ENCODE measurements around the gene CXCL16. TPM values are rescaled to one million over a fixed set of nuclear protein-coding genes. Genes with fewer than 3 reads are reported as not detected.

The CXCL16 gene
- total and polyA plus RNA-seq, 10 of the 15 experiments (the other 5 are each of a cell fraction or from before 2014, with no cell fraction given), result 0.15 to 2.2 (median 0.65) TPM

DNA sequence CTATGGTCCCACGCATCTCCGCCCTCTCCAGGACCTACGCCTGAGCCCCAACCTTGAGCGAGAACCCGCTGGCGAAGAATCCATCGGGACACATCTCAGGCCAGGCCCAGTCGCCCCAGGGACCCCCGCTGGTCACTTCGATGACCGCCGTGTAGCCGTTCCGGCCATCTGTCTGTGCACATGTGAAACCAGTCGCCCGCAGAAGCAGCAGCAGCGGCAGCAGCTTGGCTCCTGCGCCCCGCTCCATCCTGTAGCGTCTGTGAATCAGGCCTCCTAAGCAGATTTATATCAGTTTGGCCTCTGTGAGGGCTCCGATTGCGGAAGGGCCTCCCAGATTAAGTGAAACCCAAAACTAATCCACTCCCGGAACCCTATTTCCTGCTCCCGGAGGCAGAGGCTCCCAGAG, 46.4 kb upstream of the CXCL16 start, which contains the start of gene VMO1:
TSS of gene VMO1 (minus strand) at position 259 of the 406 bp plus-strand sequence. CDS start at position 247, 12 bp downstream.
- Histone ChIP-seq H2AFZ (ENCODE audit: control insufficient read depth, low read depth, low read length) (no peak within 1 kb of the TSS), H3K4me3 (no peak within 1 kb of the TSS), H3K27ac (ENCODE audit: control insufficient read depth, insufficient read depth) (no peak within 1 kb of the TSS), H3K27me3 (replicated peaks in 1 of 2; ENCODE audit: control insufficient read depth in 2 of 2, insufficient read depth in 2 of 2, low read length in 1 of 2) (peaks cover 18 to 19% of the 10 kb centered on the region in 2 experiments), H3K79me2 (ENCODE audit: control insufficient read depth, insufficient read depth, low read length) (no peaks in the 10 kb centered on the region), H3K36me3 (ENCODE audit: control insufficient read depth in 2 of 2, insufficient read depth in 2 of 2, low read length in 1 of 2) (no peaks in the 10 kb centered on the region), H3K4me1 (ENCODE audit: control insufficient read depth, insufficient read depth, low read length) (peaks cover 12% of the 10 kb centered on the region), H3K4me2 (ENCODE audit: control insufficient read depth, insufficient read depth) (no peak within 1 kb of the TSS; the same call in 1 of the 2 replicates), H3K9ac (ENCODE audit: control insufficient read depth, insufficient read depth, low read length) (no peak within 1 kb of the TSS), H3K9me3 (replicated peaks; ENCODE audit: control insufficient read depth, insufficient read depth, low read length) (no peaks in the 10 kb centered on the region), H4K20me1 (ENCODE audit: control insufficient read depth, insufficient read depth) (no peaks in the 10 kb centered on the region)
- FAIRE-seq (no peak), ATAC-seq (no peak), DNase-seq (ENCODE audit: low read depth, low spot score) (no peak)
- no TSS peak for BruUV-seq (replicated peaks)
- SMC1A ChIA-PET (ENCODE audit: uncharacterized antibody, unreplicated experiment), result interaction anchor here (1.0 kb wide), 1 partner anchor 10 kb away, joined by 3 read pairs; the partner anchor contains the start of gene PSMB6
- in situ Hi-C loops (cut with MboI), result no loop called here
- POLR2A ChIA-PET, result interaction anchor here (0.5 to 0.6 kb wide), 2 partner anchors 48 to 85 kb away, joined by 3 to 4 read pairs; no protein-coding TSS in a partner anchor
- CTCF ChIA-PET, result no interaction called here
- intact Hi-C loops (cut with micrococcal nuclease; ENCODE audit: unreplicated experiment), result loop anchor here (2.0 to 10.0 kb wide), 3 partner anchors 51 to 103 kb away; partner anchors contain the start of genes ARRB2, CXCL16, MED11 and ZMYND15
- RAD21 ChIA-PET (ENCODE audit: unreplicated experiment), result no interaction called here
- WGBS (ENCODE audit: insufficient coverage, insufficient replicate concordance, low lambda C conversion rate, missing lambda C conversion rate), result 13% methylated on average over 24 of the region's 24 CpGs
- TF ChIP-seq, protein P1, sequence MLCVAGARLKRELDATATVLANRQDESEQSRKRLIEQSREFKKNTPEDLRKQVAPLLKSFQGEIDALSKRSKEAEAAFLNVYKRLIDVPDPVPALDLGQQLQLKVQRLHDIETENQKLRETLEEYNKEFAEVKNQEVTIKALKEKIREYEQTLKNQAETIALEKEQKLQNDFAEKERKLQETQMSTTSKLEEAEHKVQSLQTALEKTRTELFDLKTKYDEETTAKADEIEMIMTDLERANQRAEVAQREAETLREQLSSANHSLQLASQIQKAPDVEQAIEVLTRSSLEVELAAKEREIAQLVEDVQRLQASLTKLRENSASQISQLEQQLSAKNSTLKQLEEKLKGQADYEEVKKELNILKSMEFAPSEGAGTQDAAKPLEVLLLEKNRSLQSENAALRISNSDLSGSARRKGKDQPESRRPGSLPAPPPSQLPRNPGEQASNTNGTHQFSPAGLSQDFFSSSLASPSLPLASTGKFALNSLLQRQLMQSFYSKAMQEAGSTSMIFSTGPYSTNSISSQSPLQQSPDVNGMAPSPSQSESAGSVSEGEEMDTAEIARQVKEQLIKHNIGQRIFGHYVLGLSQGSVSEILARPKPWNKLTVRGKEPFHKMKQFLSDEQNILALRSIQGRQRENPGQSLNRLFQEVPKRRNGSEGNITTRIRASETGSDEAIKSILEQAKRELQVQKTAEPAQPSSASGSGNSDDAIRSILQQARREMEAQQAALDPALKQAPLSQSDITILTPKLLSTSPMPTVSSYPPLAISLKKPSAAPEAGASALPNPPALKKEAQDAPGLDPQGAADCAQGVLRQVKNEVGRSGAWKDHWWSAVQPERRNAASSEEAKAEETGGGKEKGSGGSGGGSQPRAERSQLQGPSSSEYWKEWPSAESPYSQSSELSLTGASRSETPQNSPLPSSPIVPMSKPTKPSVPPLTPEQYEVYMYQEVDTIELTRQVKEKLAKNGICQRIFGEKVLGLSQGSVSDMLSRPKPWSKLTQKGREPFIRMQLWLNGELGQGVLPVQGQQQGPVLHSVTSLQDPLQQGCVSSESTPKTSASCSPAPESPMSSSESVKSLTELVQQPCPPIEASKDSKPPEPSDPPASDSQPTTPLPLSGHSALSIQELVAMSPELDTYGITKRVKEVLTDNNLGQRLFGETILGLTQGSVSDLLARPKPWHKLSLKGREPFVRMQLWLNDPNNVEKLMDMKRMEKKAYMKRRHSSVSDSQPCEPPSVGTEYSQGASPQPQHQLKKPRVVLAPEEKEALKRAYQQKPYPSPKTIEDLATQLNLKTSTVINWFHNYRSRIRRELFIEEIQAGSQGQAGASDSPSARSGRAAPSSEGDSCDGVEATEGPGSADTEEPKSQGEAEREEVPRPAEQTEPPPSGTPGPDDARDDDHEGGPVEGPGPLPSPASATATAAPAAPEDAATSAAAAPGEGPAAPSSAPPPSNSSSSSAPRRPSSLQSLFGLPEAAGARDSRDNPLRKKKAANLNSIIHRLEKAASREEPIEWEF (IDR thresholded peaks at IDR 0.05; ENCODE audit: insufficient replicate concordance, low read depth, low read length), result no peak
- TF ChIP-seq RB1 (IDR thresholded peaks at IDR 0.05; ENCODE audit: borderline replicate concordance) (no peak), POU2F2 (IDR thresholded peaks at IDR 0.05; ENCODE audit: borderline replicate concordance, low read depth, low read length) (no peak), TBL1XR1 (IDR thresholded peaks at IDR 0.05; ENCODE audit: low read depth, low read length) (no peak), FOXM1 (IDR thresholded peaks at IDR 0.05; ENCODE audit: low read depth, low read length) (no peak), POLR2AphosphoS2 (IDR thresholded peaks at IDR 0.05; ENCODE audit: low read depth, low read length) (no peak), NR2F1 (conservative IDR thresholded peaks at IDR 0.05) (no peak), NFXL1 (IDR thresholded peaks at IDR 0.05; ENCODE audit: borderline replicate concordance) (no peak), JUNB (IDR thresholded peaks at IDR 0.05) (no peak), CBX3 (IDR thresholded peaks at IDR 0.05; ENCODE audit: borderline replicate concordance, low read depth) (no peak), NFIC (IDR thresholded peaks at IDR 0.05; ENCODE audit: low read depth, low read length) (no peak), YY1 (IDR thresholded peaks at IDR 0.05; ENCODE audit: low read depth, low read length) (no peak), CBFB (IDR thresholded peaks at IDR 0.05; ENCODE audit: low read depth) (no peak)
- TF ChIP-seq, protein P2, sequence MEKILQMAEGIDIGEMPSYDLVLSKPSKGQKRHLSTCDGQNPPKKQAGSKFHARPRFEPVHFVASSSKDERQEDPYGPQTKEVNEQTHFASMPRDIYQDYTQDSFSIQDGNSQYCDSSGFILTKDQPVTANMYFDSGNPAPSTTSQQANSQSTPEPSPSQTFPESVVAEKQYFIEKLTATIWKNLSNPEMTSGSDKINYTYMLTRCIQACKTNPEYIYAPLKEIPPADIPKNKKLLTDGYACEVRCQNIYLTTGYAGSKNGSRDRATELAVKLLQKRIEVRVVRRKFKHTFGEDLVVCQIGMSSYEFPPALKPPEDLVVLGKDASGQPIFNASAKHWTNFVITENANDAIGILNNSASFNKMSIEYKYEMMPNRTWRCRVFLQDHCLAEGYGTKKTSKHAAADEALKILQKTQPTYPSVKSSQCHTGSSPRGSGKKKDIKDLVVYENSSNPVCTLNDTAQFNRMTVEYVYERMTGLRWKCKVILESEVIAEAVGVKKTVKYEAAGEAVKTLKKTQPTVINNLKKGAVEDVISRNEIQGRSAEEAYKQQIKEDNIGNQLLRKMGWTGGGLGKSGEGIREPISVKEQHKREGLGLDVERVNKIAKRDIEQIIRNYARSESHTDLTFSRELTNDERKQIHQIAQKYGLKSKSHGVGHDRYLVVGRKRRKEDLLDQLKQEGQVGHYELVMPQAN (conservative IDR thresholded peaks at IDR 0.05), result no peak
- TF ChIP-seq, protein P3, sequence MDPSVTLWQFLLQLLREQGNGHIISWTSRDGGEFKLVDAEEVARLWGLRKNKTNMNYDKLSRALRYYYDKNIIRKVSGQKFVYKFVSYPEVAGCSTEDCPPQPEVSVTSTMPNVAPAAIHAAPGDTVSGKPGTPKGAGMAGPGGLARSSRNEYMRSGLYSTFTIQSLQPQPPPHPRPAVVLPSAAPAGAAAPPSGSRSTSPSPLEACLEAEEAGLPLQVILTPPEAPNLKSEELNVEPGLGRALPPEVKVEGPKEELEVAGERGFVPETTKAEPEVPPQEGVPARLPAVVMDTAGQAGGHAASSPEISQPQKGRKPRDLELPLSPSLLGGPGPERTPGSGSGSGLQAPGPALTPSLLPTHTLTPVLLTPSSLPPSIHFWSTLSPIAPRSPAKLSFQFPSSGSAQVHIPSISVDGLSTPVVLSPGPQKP (IDR thresholded peaks at IDR 0.05; ENCODE audit: low read depth, low read length), result no peak
- TF ChIP-seq, protein P4, sequence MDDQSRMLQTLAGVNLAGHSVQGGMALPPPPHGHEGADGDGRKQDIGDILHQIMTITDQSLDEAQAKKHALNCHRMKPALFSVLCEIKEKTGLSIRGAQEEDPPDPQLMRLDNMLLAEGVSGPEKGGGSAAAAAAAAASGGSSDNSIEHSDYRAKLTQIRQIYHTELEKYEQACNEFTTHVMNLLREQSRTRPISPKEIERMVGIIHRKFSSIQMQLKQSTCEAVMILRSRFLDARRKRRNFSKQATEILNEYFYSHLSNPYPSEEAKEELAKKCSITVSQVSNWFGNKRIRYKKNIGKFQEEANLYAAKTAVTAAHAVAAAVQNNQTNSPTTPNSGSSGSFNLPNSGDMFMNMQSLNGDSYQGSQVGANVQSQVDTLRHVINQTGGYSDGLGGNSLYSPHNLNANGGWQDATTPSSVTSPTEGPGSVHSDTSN (IDR thresholded peaks at IDR 0.05; ENCODE audit: insufficient replicate concordance, low read depth, low read length), result no peak

Measured in GM12878 (cell line).